Effector memory CD8-positive, alpha-beta T cell (primary cell): ENCODE results near the gene EIF3F.
A peak's percentile ranks its signal among the peaks of the same experiment; 100 is the strongest.

Source experiments
- ATAC-seq: fragments of 150-1000 bp; cut with Tn5 transposase; replicated peaks from 2 replicates; pipeline ENCODE4 v1.10.0; 2021; ENCODE audit warnings: mild to moderate bottlenecking, moderate library complexity
- DNase-seq, 3 experiments: peaks; one replicate each; pipeline ENCODE4 v3.0.0; 2021
- H3K27ac Mint-ChIP-seq, 2 donors: one replicate each; pipeline ENCODE4 v1.8.0; 2022; ENCODE audit warnings: mild to moderate bottlenecking in 2 of 2, mixed read lengths in 2 of 2, moderate library complexity in 2 of 2
- H3K27me3 Mint-ChIP-seq, 2 donors: one replicate each; pipeline ENCODE4 v1.8.0; 2022; ENCODE audit warnings: mixed read lengths in 2 of 2
- H3K36me3 Mint-ChIP-seq: one replicate; pipeline ENCODE4 v1.8.0; 2022; ENCODE audit warnings: mild to moderate bottlenecking, moderate library complexity, mixed read lengths; ENCODE audit not compliant: insufficient read depth
- H3K4me1 Mint-ChIP-seq, 2 donors: one replicate each; pipeline ENCODE4 v1.8.0; 2022; ENCODE audit warnings: low read depth in 2 of 2, mixed read lengths in 2 of 2
- H3K4me3 Mint-ChIP-seq, 2 donors: one replicate each; pipeline ENCODE4 v1.8.0; 2022; ENCODE audit warnings: mild to moderate bottlenecking in 2 of 2, mixed read lengths in 2 of 2, moderate library complexity in 2 of 2
- H3K9me3 Mint-ChIP-seq, 2 donors: one replicate each; pipeline ENCODE4 v1.8.0; 2022; ENCODE audit warnings: mixed read lengths in 2 of 2

Gene EIF3F

DNA sequence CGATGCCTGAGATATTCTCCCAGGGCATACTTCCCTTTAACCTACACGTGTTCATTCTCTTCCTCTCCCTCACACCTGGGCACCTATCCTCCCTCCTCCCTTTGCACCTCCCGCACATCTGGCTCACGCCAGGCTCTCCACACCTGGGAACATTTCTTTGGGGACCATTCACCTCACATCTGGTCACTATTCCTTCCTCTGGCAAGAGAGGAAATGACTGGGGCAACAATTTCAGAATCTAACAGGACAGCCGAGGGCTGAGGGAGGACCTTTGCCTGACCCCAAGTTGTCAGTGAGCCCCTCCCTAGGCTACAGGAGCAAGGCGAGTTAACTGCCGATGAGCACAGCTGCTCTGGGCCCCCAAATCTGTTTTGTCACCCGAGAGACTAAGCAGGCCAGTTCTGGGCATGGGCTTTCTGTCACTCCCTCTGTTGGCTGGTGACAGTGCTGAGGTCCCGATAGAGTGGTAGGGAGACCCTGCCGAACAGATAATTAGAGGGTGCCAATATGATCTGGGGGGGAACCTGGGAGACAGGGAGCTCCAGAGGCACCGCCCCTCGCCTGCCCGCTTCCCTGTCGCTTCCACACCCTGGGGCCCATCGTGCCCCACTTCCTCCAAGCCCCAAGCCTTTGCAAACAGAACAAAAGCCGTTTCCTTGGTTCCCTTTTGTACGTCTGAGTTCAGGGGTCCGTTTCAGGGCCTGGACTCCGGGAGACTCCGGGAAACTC lies 45.6 kb downstream of the EIF3F start:
- peaks cover 31 to 71% of the 10 kb centered on the region in 2 donors for H3K27me3 Mint-ChIP-seq
- ATAC-seq (no peak), DNase-seq (no peak)
- H3K27ac Mint-ChIP-seq, result no peak overlapping the region
- H3K4me1 Mint-ChIP-seq, result peaks cover 0 to 6% of the 10 kb centered on the region in 2 donors
- no peaks in the 10 kb centered on the region for H3K36me3 Mint-ChIP-seq
- H3K4me3 Mint-ChIP-seq, result peak overlapping the region; percentile 19 to 42
- no peaks in the 10 kb centered on the region for H3K9me3 Mint-ChIP-seq

DNA sequence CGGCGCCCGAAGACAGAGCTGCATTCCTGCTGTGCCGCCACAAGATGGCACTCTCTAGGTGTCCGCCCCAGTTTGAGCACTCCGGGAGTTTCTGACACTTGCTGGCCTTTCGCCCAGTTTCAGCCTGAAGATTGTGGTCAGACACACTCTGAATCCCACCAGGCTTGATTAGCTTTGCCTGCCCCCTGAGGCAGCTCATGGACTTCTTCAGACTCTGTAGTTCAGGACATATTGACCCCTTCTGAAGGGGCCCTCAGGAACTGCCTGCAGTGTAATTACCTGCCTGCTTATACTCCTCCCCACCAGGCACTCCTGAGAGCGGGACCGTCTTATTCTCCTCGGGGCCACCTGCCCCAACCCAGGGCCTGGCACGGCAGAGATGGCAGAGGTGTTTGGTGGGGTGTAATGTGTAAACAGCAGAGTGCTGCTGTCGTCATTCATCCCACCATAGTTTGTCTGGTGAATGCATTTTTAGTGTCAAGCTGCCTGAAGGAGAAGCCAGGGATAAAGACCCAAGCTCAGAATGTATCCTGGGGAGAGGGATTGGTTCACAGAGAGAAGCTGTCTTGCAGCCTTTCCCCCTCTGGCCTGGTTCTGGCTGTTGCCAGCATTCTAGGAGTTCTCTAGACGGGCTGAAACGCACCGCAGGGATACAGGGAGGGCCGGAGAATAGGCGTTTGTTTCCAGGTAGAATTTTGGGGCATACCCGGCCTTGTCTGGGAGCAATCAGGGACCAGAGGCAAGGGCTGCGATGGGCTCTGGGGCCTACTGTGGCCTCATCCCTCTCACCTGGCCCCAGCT lies 46.4 kb downstream of the EIF3F start:
- peak; percentile 83 for ATAC-seq
- Mint-ChIP-seq H3K4me1 (peaks cover 0 to 6% of the 10 kb centered on the region in 2 donors), H3K27me3 (peaks cover 31 to 79% of the 10 kb centered on the region in 2 donors), H3K4me3 (peak overlapping the region; percentile 19 to 42), H3K36me3 (no peaks in the 10 kb centered on the region), H3K9me3 (no peaks in the 10 kb centered on the region), H3K27ac (no peak overlapping the region)
- peak; percentile 38 to 49 (median 46) for DNase-seq

DNA sequence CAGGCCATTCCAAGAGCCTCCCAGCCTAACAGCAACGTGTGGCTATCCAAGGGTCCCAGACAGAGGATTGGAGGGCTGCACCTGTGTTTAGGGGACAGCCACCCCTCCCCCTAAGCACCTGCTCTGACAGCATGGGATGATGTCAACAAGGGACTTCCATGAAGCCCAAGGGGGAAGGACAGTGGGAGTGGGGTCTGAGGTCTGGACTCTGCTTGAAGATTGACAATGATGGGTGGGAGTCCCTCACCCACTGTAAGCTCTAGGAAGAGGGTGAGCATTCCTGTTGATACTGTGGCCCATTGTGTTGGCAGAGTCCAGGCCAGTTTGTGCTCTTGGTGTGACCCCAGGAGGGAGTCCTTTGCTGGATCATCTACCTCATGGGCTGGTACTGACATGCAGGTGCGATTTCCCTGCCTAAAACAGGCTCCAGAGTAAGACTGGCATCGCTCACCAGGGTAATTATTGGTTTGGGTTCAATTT lies 47.0 kb downstream of the EIF3F start:
- peaks cover 31 to 85% of the 10 kb centered on the region in 2 donors for H3K27me3 Mint-ChIP-seq
- ATAC-seq (no peak), DNase-seq (no peak)
- no peak overlapping the region for H3K27ac Mint-ChIP-seq
- H3K36me3 Mint-ChIP-seq, result no peaks in the 10 kb centered on the region
- H3K9me3 Mint-ChIP-seq, result no peaks in the 10 kb centered on the region
- peaks cover 0 to 6% of the 10 kb centered on the region in 2 donors for H3K4me1 Mint-ChIP-seq
- no peak overlapping the region for H3K4me3 Mint-ChIP-seq

DNA sequence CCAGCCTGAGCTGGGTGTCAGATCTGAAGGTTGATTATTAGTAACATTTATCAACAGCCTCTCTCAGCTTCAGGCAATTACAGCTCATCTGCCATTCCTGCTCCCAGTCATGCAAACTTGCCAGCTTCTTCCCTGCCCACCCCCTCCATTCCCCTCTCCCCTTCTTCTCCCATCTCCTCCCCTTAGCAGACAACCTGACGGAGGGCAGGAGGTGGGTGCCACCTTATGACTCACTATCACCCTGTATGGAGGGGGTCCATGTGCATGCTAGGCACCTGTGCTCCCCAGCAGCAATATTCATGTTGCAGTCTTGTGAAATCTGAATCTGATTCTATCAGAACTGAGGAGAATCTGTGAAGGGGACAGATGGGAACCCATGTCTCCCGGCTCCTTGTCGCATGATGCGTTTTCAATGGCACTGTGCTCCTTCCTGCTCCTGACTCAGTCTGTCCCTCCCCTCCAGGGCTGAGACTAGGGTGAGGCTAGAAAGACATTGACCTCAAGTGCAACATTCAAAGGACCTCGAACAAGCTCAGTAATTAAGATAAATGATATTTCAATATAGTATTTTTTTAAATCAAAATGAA lies 47.6 kb downstream of the EIF3F start:
- H3K9me3 Mint-ChIP-seq, result no peaks in the 10 kb centered on the region
- DNase-seq (no peak), ATAC-seq (no peak)
- no peak overlapping the region for H3K27ac Mint-ChIP-seq
- peaks cover 28 to 85% of the 10 kb centered on the region in 2 donors for H3K27me3 Mint-ChIP-seq
- H3K4me3 Mint-ChIP-seq, result no peak overlapping the region
- H3K36me3 Mint-ChIP-seq, result no peaks in the 10 kb centered on the region
- peaks cover 0 to 8% of the 10 kb centered on the region in 2 donors for H3K4me1 Mint-ChIP-seq

DNA sequence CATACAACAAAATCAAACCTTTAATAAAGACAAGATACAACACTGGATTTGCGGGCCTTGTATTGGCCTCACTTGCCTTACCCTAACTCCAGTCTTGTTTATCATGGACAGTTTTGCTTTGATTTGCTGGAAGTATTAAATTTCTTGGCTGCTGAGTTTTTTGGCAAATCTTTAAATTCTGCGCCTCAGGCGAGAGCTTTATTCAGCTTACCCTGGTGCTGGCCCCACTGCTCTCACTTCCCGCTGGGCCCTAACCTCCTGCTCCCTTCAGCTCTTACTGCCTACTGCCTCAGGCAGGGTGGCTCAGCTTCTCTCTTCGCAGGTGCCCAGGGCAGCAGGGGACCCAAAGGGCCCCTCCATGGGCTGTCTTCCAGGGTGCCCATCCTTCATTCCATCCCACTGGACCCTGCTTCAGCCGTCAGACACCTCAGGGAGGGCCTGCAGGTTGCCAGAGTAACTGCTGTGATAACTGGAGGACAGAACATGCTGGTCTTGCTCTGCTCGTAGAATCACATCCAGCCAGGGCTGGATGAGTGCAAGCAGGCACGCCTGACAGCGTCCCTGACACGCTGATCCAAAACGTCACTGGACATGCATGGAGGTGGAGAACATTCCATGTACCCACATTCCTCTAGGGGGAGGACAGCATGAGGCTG lies 48.2 kb downstream of the EIF3F start:
- ATAC-seq (no peak), DNase-seq (no peak)
- no peak overlapping the region for H3K27ac Mint-ChIP-seq
- peaks cover 21 to 80% of the 10 kb centered on the region in 2 donors for H3K27me3 Mint-ChIP-seq
- H3K9me3 Mint-ChIP-seq, result no peaks in the 10 kb centered on the region
- no peak overlapping the region for H3K4me3 Mint-ChIP-seq
- no peaks in the 10 kb centered on the region for H3K36me3 Mint-ChIP-seq
- H3K4me1 Mint-ChIP-seq, result peaks cover 0 to 8% of the 10 kb centered on the region in 2 donors

DNA sequence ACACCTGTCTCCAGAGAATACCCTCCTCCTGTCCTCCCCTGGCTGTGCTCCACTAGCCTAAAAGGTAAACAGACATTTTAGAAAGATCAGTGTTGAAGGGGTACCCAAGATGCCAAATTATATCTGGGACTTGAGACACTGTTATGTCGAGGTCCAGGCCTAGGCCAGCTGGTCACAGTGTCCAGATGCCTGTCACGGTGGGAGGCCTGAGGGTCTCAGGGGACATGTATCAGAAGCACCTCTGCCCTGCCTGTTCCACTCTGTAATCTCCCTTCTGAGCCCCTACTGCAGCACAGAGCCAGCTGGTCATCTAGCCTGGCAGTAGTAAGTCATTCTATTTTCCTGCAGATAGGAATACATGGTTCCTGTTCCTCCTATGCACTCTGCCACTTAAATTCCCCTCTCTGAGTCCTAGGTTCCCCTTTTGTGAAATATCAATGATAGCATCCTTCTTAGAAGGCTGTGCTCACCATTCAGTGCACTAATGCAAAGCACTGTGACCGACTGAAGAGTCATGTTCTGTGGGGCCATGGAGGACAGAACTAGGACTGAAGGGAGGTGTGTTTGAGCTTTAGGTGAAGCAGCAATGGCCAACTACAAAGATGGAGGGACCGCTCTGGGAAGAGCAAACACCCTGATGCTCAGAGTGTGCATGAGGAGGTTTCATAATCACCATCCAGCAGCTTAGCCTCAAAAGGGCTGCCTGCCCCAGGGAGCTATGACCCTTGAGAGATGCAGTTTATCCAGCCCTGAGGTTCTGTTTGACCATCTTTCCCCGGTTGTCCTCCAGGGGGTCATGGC lies 49.1 kb downstream of the EIF3F start:
- DNase-seq, result no peak
- no peak for ATAC-seq
- Mint-ChIP-seq H3K36me3 (no peaks in the 10 kb centered on the region), H3K27me3 (peaks cover 13 to 71% of the 10 kb centered on the region in 2 donors), H3K4me3 (no peak overlapping the region), H3K27ac (no peak overlapping the region), H3K4me1 (peaks cover 0 to 8% of the 10 kb centered on the region in 2 donors), H3K9me3 (no peaks in the 10 kb centered on the region)

DNA sequence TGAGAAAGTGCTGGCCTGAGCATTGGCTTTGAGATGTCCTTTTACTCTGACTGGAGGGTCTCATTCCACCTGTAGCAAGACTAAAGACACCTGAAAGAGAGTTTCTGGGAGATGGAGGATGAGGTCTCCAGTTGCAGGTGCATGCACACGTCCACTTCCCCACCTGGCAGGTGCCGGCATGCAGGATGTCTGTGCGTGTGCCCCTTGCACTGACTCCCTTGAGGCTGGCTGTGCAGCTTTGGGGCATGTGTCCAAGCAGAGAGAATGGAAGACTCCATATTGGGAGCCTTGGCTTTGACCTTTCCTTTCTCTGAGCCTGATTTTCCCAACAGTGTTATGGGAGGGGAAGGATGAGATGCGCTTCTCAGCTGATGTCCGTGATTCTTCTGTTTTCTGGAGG lies 49.8 kb downstream of the EIF3F start:
- ATAC-seq (no peak), DNase-seq (no peak)
- Mint-ChIP-seq H3K27ac (no peak overlapping the region), H3K27me3 (peaks cover 13 to 68% of the 10 kb centered on the region in 2 donors), H3K4me1 (peaks cover 0 to 8% of the 10 kb centered on the region in 2 donors), H3K4me3 (no peak overlapping the region), H3K9me3 (no peaks in the 10 kb centered on the region), H3K36me3 (no peaks in the 10 kb centered on the region)

DNA sequence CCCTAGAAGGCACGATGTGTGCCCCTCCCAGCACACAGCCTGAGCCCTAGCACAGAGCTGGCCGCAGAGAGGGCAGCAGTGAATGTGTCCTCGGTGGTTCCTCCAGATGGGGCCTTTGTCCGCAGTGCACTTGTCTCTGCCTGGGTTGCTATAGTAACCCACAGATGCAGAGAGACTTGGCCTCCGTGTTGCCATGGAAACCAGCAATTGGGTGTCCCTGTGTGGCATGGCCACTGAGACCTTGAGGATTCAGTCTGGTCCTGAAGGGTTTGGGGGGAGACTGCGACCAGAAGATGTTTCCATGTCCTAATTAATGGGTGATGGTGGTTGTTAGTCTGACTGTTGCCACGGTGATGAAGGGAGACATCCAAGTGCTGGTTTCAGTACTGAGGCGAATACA lies 51.3 kb downstream of the EIF3F start:
- Mint-ChIP-seq H3K9me3 (no peaks in the 10 kb centered on the region), H3K4me3 (no peak overlapping the region), H3K27ac (no peak overlapping the region), H3K4me1 (peaks cover 0 to 3% of the 10 kb centered on the region in 2 donors), H3K36me3 (no peaks in the 10 kb centered on the region), H3K27me3 (peaks cover 1 to 54% of the 10 kb centered on the region in 2 donors)
- DNase-seq, result no peak
- ATAC-seq, result no peak

DNA sequence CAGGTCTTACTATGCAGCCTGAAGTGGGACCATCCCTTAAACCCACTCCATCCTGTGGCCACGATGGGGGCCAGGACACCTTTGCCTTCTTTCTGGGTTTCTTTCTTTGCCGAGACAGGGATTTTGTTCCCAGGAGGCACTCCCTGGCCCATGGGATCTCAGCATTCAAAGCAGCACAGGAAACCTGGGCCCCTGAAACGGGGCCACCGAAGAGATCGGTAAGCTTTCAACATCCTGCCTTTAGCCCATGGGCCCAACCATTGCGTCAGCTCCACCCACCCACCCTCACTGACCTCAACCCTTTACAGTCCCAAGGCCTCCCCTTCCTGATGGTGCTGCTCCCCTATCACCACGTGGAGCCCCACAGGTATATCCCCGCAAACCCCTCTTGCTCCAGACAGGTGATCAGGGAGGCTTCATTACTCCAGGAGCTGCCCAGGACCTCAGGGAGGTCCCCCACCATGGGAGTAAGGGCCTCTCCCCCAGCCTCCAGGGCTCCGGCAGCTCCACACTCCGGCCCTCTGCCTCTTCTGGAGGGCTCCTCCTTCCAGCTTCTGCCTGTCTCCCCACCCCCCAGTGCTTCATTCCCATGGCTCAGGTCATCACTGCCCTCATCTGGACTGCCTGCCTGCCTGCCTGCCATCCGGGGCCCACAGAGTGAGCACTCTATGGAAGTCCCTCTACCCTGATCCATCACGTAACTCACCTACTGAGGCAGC lies 51.8 kb downstream of the EIF3F start:
- H3K4me3 Mint-ChIP-seq, result no peak overlapping the region
- ATAC-seq (no peak), DNase-seq (no peak)
- H3K27ac Mint-ChIP-seq, result no peak overlapping the region
- peaks cover 0 to 49% of the 10 kb centered on the region in 2 donors for H3K27me3 Mint-ChIP-seq
- H3K36me3 Mint-ChIP-seq, result no peaks in the 10 kb centered on the region
- H3K9me3 Mint-ChIP-seq, result no peaks in the 10 kb centered on the region
- peaks cover 0 to 2% of the 10 kb centered on the region in 2 donors for H3K4me1 Mint-ChIP-seq

DNA sequence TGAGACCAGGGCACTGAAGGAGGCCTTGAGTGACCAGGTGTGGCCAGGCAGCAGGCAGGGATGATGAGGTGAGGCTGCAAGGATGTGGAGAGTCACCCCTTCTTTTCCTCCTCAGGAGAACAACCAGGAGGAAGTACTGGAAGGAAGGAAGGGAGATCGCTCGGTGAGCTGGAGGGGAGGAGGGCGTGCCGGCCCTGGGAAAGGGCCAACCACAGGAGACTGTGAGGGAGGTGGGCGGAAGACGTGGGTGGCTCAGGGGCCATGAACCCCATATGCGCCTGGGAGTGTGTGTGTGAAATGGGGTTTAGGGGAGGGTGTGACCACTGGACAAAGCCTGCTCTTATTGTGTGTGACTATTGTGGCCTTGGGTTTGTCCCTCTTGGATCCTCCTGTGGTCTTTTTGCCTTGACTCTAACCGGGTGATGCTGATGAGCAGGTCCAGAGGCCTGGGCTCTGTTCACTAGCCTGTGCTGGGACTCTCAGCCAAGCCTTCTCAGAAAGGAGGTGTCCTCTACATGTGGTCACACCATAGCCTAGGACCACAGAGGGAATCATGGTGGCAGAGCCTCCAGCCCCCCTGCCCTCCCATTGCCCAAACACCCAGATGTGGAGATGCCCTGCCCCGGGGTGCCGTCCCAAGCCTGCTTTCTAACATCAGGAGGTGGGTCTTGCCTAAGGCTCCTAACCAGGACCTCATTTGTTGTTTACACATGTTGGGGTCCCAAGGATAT lies 52.6 kb downstream of the EIF3F start:
- DNase-seq (no peak), ATAC-seq (no peak)
- Mint-ChIP-seq H3K27ac (no peak overlapping the region), H3K4me3 (no peak overlapping the region), H3K9me3 (no peaks in the 10 kb centered on the region), H3K27me3 (peaks cover 0 to 47% of the 10 kb centered on the region in 2 donors), H3K36me3 (no peaks in the 10 kb centered on the region), H3K4me1 (peaks cover 0 to 2% of the 10 kb centered on the region in 2 donors)

DNA sequence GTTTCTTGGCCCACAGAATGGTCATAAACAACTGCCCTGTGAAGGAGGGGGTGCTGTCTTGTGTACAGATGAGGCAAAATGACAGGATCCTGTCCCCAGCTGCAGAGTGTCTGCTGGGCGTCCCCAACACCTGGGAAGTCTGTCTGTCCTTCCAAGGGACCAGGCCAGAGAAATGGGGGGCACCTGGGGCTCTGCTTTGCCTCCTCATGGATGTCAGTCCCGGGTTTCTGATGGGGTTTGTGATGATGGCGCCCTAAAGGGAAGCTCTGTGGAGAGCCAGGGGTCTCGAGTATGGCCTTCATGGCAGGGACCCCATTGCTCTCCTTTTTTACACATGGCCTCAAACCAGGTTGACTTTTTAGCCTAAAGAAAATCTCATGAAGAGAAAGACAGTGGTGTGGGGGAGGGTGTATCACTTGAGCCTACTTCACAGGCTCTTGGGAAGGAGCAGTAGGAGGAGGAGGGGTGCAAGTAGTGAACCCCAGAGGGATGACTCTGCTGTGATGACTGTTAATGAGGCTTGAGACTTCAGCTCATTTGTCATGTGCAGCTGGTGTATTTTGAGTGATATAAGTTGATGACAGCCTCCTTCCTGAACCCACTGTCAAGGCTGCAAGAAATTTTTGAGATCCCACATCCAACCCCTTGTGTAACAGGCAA lies 53.3 kb downstream of the EIF3F start:
- Mint-ChIP-seq H3K36me3 (no peaks in the 10 kb centered on the region), H3K9me3 (no peaks in the 10 kb centered on the region), H3K4me1 (peaks cover 0 to 2% of the 10 kb centered on the region in 2 donors), H3K4me3 (no peak overlapping the region), H3K27ac (no peak overlapping the region), H3K27me3 (peaks cover 0 to 44% of the 10 kb centered on the region in 2 donors)
- ATAC-seq (no peak), DNase-seq (no peak)
